Umbilical cord (tissue), 2 donors: ENCODE results near the gene CARNS1. TPM values are rescaled to one million over a fixed set of nuclear protein-coding genes. Genes with fewer than 3 reads are reported as not detected.

ENCODE experiments used
- DNase-seq: peaks from one replicate; pipeline ENCODE4 v3.0.0-alpha.2; 2015; ENCODE audit warnings: low spot score
- total RNA-seq: library from RNA; depleted of rRNA; stranded (reverse); fragments of >200 nt; gene quantifications from one replicate; pipeline ENCODE4 v1.2.3, GENCODE V29; 2014; ENCODE audit warnings: low replicate concordance; ENCODE audit not compliant: insufficient read depth

CARNS1 gene
- total RNA-seq, 1 donor from 2014 or later, result 1.2 TPM

GRCh38 chr11:67440229-67441097, 25.0 kb downstream of the CARNS1 start:
- no peak for DNase-seq

DNA sequence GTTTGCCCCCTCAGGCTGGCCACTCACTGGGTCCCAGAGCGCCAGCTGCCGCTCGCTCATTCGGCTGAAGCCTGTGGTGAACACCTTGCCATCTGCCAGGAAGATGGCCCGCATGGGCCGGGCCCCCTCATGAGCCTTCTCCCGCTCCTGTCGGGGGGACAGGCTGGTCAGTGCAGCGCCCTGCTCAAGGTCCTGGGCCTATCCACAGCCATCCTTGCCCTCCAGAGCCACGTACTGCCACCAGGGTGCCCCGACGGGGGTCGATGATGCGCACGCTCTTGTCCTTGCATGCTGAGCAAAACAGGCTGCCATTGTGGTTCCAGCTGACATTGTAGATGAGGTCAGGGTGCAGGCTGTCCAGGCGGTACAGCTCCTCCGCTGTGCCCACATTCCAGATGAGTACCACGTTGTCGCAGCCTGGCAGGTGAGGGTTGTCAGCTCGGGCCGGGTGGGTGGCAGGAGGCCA, 25.7 kb downstream of the CARNS1 start:
- no peak for DNase-seq

DNA sequence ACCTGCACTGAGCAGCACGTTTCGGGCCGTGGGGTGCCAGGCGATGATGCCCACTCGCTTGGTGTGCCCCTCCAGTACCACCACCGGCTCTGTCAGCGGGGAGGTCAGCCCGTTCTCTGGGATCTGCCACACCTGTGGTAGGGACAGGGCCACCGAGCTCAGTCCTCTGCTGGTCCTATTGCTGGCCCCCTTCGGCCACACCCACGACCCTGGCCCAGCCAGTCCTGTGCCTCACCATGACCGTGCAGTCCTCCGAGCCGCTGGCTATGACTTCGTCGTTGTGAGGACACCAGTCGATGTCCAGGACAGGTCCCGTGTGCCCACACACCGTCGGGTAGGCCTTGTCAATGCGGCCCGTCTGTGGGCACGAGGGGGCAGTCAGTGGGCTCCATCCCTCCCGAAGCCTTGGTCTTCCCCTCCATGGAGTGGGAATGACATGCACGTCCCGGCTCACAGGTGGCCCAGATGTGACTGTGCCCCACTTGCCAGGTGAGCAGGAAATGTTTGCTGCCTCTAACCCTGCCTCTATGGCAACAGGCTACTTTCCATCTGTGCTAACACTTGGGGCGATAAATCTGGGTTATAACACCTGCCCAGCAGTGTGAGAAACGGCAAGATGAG, 26.4 kb downstream of the CARNS1 start:
- no peak for DNase-seq

GRCh38 chr11:67442504-67443404, 27.3 kb downstream of the CARNS1 start:
- DNase-seq, result no peak

DNA sequence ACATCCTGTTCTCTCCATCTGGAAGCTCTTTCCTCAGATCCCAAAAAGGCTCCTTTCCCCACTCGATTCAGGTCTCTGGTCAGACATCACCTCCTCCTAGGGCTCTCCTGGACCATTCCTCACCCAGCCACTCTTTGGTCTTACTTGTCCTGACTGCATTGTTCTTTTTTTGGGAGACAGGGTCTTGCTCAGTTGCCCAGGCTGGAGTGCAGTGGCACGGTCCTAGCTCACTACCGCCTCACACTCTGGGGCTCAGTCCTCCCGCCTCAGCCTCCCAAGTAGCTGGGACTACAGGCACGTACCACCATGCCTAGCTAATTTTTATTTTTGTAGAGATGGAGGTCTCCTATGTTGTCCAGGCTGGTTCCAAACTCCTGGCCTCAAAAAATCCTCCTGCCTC, 30.0 kb downstream of the CARNS1 start:
- DNase-seq, result no peak

GRCh38 chr11:67448220-67448609, 32.7 kb downstream of the CARNS1 start:
- no peak for DNase-seq

DNA sequence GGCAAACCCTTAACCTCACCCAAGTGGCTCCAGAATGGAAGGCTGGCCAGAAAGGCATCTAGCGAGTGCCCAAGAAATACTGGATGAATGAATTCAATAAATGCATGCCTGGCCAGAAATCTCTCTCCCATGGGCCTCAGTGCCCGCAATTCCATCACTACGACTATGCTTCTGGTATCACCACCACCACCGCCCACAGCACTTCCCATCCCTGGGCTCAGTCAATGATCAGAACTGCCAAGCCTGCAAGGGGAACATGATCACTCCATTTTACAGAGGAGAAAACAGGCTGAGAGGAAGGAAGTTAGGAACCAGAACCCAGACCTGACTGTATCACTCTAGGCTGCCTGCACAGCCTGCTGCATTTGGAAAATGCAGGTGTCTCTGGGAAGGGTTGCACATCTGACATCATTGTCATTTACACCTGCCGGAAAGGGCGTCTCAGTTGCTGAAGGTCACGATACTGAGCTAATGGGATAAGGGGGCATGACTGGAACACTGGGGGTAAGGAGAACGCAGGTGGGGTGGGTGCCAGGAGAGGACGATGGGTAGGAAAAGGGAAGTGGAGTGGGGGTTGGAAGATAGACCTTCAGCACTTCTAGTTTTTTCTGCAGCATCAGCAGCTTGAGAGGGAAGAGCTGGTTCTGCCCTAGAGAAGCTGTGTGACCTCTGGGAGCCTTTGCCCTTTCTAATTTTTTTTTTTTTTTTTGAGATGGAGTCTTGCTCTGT, 33.8 kb downstream of the CARNS1 start:
- DNase-seq, result peak; percentile 20

- no peak for DNase-seq
These were observed 35.5 kb downstream of the CARNS1 start for GRCh38 chr11:67450796-67451657.

GRCh38 chr11:67451658-67451976, 36.1 kb downstream of the CARNS1 start:
- no peak for DNase-seq

- no peak for DNase-seq
These were observed 36.9 kb downstream of the CARNS1 start, which contains the start of gene GPR152 for GRCh38 chr11:67452141-67452952. TSS of gene GPR152 (minus strand) at chr11:67452729. CDS start at chr11:67452724, 5 bp downstream.

- no peak for DNase-seq
These were observed 38.6 kb downstream of the CARNS1 start for GRCh38 chr11:67453816-67454732.

GRCh38 chr11:67455054-67455453, 39.6 kb downstream of the CARNS1 start, which contains the start of gene CABP4:
TSS of gene CABP4 (plus strand) at chr11:67455354. CDS start at chr11:67455424, 70 bp downstream.
- no peak for DNase-seq

GRCh38 chr11:67456068-67456705, 40.7 kb downstream of the CARNS1 start:
- no peak for DNase-seq

DNA sequence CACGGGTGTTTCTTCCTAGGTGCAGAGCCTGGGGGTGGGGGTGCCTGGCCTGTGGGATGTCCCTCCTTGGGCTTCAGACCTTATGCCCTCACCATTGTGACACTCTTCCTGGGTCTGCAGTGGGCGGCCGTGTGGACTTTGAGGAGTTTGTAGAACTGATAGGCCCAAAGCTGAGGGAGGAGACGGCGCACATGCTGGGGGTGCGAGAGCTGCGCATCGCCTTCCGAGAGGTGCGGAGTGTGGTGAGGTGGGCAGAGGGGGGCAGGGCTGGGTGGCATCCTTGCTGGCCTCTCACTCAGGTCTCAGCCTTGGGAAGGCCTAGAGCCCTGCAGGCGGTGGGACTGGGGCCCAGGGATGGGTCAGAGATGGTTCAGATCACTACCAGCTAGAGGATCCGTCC, 42.0 kb downstream of the CARNS1 start:
- DNase-seq, result no peak

DNA sequence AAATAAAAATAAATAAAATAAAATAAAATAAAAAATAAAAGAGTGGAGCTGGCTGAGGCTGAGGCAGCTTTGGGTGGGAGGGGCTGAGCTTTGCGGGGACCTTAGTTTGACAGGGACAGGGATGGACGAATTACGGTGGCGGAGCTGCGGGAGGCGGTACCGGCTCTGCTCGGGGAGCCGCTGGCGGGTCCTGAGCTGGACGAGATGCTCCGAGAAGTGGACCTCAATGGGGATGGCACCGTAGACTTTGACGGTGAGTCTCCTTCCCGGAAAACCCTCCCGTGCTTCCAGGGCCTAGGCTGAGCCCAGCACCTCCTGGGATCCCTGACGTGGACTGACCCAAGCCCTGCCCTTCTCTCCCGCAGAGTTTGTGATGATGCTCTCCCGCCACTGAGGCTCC, 42.8 kb downstream of the CARNS1 start:
- DNase-seq, result no peak

GRCh38 chr11:67463186-67463585, 47.7 kb downstream of the CARNS1 start:
- DNase-seq, result no peak

DNA sequence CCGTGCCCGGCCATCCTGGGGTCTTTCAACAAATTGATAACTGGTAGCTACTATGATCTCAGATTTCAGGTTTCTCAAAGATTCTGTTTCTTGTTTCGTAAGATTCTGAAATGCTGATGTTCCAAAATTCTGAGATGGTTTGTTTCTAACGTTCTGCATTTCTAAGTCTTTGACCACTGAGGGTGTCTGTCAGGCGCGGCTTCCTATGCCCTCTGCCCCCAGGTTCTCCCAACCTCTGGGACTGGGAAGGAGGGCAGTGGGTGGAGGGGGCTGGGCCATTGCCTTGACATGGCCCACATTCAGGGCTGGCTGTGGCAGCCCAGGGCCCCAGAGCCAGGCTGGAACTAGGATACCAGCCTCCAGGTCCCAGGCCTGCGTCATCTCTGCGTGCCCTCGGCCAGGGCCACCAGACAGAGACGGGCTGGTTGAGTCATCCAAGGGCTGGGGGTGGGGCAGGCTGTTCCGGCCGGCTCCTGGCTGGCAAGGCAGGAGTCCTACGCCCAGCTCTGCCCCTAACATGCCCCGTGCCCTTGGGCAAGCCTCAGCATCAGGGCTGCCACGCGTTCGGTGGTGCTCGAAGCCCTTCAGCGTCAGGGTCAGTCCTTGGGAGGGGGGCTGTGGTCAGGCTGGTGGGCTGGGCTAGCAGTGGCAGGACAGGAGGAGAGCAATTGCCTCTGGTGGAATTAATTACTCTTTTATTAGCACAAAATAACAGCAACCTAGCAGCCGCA, 48.4 kb downstream of the CARNS1 start:
- no peak for DNase-seq
